Measurements from ENCODE around the gene KRTAP4-9.
"Not testable (repeated sequence)": the region's sequence is repeated elsewhere in the genome, so short reads cannot be mapped to it uniquely, and the experiment has no call there.

Gene KRTAP4-9

GRCh38 chr17:41133880-41134735 is 28.9 kb downstream of the KRTAP4-9 start:
- DNase-seq = no peak

- not testable (repeated sequence) for DNase-seq
These were observed 34.7 kb downstream of the KRTAP4-9 start for GRCh38 chr17:41139865-41140264.

GRCh38 chr17:41140360-41141131 is 35.4 kb downstream of the KRTAP4-9 start, which contains the start of gene KRTAP4-6:
KRTAP4-6 (minus strand) TSS chr17:41140544; CDS start chr17:41140487, 57 bp downstream.
- DNase-seq = no peak

GRCh38 chr17:41141361-41141760 is 36.2 kb downstream of the KRTAP4-9 start:
- no peak for DNase-seq

- no peak for DNase-seq
These were observed 39.7 kb downstream of the KRTAP4-9 start for GRCh38 chr17:41144846-41145245.

GRCh38 chr17:41145261-41145660 is 40.1 kb downstream of the KRTAP4-9 start:
- DNase-seq = no peak

- DNase-seq = no peak
These were observed 42.5 kb downstream of the KRTAP4-9 start for GRCh38 chr17:41147531-41148204.

GRCh38 chr17:41148971-41149651 is 43.9 kb downstream of the KRTAP4-9 start:
- DNase-seq = not testable (repeated sequence)

- DNase-seq = no peak
These were observed 44.4 kb downstream of the KRTAP4-9 start, which contains the start of gene KRTAP4-5 for GRCh38 chr17:41149652-41149985. KRTAP4-5 (minus strand) TSS chr17:41149825; CDS start chr17:41149767, 58 bp downstream.

- DNase-seq = no peak
These were observed 44.8 kb downstream of the KRTAP4-9 start for GRCh38 chr17:41150026-41150425.

- no peak for DNase-seq
These were observed 46.3 kb downstream of the KRTAP4-9 start for GRCh38 chr17:41151525-41151924.

GRCh38 chr17:41153856-41154255 is 48.7 kb downstream of the KRTAP4-9 start:
- DNase-seq = no peak
